HG03558 (cell line): ENCODE results near the gene ERN1.

Source experiments
- ATAC-seq: cut with Tn5 transposase; IDR thresholded peaks from one replicate; pipeline ENCODE4 v1.9.1; 2021; ENCODE audit warnings: moderate number of reproducible peaks; ENCODE audit not compliant: unreplicated experiment; ENCODE audit errors: extremely low read depth

The ERN1 gene

DNA sequence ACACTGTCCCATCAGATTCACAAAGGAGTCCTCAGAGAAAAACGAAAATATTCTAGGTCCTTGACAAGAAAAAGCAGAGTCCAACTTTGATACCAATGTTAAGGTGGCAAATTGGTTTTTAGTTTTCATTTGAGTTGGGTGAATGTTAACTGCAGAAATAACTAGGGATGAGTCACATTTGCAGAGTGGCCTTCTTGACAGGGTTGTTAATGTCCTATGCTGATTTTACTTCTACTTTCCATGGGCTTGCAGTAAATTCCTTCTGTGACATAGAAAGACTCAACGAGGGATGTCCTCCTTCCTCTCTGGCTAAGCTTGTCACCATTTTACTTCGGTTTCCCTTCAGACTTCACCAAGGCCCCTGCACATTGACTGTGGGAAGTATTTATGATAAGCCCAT lies 62.3 kb downstream of the ERN1 start:
- no peak for ATAC-seq

DNA sequence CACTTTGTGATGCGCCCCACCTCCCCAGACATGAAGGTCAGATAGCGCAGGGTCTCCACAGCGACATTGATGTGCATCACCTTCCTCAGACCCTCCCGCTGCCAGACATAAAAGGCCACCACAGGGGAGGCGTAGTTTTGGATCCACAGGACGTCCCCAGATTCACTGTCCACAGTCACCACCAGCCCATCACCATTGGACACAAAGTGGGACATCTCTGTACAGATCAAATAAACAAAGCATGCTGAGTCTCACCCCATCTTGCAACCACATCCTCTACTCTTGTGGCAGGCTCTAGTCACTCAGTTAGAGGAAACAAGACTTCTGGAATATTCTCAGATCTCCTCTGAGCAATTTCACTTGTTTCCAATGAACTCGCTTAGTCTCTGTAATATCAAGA lies 63.2 kb downstream of the ERN1 start:
- no peak for ATAC-seq

DNA sequence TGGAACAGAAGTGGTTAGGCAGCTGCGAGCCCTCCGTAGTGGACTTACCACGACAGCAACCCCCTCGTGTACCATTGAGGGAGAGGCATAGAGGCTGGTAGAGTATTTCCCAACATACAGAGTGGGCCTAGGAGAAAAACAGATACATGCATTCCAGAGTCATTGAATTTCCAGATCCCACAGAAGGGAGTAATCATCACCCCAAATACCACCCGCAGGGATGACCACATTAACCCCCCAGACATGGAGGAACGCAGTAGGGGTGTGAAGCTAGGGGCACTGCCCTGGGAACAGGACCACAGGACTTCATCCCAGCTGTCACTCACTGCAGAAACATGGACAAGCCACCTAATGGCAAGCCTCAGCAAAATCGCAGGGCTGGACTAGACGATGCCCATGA lies 64.8 kb downstream of the ERN1 start:
- ATAC-seq: no peak

DNA sequence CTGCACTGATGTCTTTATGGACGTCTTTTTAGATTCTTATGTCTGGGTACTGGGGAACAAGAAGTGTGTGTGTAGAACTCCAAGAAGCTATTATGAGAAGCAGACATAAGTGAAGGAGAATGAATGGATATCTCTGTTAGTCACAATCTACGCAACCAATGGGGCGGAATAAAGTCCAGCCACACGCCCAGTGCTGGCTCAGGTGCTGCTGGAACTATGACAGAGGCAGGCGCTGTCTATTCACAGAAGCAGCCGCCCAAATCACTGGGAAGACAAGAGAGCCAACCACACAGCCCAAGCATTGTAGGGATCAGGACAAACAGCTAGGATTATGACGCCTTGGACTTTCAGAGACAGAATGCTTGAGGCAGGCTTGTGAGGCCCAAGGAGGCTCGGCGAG lies 65.6 kb downstream of the ERN1 start:
- no peak for ATAC-seq

DNA sequence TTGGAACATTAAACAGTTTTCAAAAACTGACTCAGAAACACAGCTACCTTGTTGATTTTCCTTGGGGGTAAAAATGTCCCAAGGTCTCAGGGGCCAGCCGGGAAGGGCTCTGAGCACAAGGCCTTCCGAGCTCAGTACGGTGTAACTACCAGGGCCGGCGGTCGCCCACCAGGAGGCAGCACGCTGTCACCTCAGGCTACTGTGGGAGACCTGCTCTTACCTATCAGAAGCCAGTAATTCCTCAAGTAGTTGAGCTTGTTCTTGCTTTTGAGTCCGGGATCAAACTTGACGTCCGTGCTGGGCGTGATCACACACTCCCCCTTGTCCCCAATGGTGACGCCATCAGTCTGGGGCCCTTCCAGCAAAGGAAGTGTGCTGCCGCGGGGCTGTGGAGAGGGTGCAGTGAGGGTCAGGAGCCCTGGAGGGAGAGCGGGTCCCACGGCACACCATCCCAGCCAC lies 66.1 kb downstream of the ERN1 start:
- ATAC-seq: no peak

DNA sequence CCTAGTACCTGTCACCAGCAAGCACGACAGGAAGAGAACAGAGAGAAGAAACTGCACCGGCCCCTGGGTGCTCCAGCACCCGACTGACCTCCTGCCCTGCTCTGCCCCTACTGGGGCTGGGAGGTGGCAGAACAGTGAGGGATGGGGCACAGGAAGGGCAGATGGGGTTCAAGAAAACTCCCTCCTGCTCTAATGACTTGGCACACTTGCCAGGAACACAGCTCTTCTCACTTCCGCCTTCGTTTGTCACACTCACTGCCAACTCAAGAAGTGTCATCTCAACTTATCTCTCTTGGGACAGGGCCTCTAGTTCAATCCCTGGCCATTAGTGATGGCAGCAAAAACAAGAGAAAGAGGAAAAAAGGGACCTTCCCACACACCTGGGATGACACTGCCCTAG lies 66.9 kb downstream of the ERN1 start:
- ATAC-seq: no peak

DNA sequence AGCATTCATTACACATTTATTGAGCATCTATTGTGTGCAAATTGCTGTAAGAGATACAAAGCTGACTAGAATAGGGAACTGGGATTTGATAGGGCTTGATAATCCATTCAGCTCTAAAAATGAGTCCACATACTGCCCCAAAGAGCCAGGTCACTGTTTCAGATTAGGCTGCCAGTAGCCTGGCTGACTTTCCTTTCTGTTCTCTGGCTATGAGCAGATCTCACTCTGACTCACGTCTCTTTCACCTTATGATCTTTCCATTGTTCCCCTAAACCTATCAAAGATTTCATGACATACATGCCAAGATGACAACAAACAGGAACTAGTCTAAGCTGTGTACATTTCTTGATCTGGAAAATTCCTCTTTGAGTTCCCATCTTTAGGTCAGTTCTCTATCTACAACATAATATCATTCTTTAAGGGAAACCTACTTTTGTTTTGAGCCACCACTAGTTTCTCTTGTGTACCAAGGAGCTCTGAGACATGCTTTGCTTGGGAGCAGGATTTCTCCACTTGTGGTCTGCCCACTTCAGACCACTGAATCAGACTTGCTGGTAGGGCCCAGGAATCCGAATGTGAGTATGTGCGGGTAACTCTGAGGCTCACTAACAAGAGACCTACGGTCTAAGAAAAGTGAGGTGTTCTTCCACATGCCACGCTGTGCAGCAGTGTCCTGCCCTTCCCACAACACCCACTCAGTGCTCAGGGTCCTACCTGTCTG lies 68.6 kb downstream of the ERN1 start:
- no peak for ATAC-seq

DNA sequence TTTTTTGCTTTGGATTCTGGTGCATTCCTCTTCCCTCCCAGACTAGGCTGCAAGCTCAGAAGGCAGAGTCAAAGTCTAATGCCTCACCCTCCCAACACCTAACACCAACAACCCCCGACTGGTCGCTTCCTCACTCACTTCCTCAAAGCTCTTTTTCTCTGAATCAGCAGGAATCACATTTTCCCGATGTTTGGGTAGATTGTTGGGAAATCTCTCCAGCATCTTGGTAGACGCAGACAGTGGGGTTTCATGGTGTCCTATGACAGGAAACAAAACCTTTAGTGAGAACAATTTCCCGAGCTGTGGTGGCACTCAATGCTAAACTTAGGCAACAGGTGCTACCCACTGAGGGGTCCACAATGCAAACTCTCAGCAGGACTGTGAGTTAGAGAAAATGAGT lies 69.6 kb downstream of the ERN1 start:
- ATAC-seq: no peak

DNA sequence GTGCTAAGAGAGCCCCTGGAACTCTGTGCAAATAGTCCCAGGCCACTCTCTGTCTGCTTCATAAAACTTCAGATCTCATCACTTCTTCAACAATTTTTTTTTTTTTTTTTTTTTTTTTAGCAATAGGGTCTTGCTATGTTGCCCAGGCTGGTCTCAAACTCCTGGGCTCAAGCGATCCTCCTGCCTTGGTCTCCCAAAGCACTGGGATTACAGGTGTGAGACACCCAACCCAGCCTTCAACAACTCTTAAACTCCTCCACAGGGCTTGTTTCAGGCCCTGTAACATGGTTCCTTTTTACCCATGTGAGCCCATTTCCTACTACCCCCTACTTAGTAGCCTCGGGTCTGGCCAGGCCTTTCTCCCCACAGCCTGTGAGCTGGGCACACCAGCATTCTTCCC lies 70.2 kb downstream of the ERN1 start:
- ATAC-seq: no peak

DNA sequence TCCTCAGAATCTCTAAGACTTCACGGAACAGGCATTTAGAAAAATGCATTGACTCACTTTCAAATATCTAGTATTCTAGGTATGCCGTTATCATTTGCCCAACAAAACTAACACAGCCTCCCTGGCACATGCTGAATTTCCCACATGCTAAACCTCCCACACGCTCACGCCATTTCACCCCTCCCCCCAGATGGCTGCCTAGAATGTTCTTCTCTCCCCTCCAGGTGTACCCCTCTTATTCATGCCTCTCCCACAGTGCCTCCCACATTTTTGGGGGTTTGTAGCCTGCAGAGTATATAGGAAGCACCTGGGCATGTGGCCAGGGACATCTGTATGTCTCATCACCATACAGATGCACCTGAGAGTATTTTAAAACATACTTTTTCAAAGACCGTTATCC lies 71.3 kb downstream of the ERN1 start:
- no peak for ATAC-seq

DNA sequence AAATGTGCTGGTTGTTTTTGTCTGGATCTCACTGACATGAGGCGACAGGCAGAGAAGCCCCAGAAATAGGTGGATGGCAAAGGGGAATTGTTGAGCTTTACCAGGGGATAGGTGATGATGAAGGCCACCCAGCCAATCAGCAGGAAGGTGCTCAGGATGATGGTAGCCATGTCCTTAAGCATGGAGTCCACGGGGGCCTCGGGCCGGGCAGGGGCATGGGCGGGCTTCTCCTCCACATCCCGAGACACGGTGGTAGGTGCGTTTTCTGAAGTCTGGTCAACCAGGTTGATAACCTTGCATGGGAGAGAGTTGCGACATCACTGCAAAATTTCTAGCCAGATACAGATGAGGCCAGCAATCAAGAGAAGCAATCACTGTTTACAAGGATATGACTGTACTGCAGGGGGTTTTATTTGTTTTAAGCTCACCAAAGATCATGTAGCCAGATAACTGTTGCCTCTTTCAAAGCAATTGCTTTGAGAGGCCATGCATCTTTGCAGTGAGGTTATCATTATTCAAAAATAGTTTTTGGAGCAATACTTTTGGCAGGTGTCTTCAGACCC lies 72.2 kb downstream of the ERN1 start:
- no peak for ATAC-seq

DNA sequence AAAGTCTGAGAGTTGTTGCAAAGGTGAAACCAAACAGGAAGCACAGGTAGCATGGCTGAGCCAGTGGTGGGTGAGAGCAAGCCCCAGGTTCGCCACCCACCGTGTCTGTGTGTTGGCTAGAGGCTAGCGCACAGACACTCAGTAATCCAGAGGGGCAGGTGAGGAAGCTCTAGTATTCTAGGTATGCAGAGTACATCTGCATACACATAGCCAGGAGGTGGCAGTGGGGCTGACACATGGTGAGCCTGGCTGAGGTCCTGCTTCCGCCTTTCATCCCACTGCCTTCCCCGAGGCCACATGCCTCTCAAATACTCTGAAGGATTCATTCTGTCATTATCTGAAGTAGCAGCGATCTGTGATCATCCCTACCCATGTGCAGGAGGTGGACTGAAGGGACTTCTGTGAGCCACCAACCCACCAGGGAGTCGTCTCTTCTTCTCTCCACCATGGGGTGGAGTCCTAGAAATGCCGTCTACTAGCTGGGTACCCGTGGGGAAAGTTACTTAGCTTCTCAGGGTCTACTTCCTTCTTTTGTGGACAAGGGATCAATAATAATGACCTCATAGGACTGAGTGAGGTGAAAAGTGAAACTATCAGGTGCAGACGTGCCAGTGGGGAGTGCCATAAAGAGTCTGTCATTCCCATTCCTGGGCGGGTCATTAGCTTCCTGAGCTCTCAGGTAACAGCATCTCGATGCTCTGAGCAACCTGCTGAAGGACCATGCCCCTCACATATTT lies 73.5 kb downstream of the ERN1 start:
- ATAC-seq: peak; percentile 64

DNA sequence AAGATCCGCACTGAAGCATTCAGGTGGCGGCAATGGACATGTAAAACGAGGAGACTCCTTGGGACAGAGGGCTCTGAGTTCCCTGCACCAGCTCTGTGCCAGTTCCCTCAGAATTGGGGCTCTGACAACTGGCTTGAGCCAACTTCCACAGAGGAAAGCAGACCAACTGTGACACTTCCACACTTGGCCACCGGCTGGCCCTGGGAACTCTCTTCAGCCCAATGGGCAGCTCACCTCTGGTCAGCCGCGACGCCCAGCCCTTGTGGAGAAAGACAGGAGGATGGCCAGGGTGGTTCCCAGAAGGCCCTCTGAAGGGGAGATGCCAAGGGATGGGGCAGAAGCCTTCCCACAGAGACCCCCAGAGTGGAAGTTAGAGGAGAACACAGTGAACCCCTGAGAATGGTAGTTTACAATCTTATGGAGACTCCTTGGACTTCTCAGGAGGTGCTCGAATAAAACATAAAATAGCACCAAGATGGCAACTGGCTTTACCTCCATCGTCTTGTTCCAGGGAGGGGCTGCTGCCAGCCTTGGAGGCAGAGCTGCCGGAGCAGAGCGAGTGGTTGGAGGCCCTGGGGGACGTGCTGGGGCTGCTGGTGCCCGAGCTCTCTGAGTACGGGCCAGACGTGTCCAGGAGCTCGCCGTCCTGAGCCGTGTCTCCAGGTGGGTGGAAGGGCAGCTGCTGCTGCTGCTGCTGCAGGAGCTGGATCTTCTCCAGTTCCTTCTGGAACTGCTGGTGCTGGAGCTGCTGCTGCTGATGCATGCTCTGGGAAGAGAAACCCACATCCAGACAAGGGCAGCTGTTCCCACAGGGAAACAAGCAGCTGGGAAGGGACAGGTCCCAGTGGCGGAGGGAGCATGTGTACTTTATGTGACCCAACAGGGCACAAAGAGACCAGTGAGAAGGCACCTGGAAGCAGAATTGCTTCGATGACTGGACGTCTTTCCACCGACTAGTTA lies 74.5 kb downstream of the ERN1 start:
- no peak for ATAC-seq

DNA sequence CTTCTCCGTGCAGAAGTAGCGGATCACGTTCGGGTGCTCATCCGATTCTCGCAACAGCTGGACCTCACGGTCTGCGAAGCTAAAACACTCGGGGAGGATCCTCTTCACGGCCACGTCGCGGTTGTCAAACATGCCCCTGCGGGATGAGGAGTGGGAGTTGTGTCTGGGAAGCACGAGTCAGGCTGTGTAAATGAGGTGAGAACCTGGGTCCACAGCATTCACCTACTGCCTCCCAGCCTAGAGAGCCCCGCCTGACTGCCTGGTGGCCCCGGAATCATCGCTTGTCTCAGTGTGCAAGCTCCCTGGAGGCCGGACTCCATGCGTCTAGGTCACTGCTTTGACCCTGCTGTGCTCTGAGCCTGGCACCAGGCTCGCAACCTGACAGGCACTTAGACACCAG lies 75.6 kb downstream of the ERN1 start:
- ATAC-seq: no peak

DNA sequence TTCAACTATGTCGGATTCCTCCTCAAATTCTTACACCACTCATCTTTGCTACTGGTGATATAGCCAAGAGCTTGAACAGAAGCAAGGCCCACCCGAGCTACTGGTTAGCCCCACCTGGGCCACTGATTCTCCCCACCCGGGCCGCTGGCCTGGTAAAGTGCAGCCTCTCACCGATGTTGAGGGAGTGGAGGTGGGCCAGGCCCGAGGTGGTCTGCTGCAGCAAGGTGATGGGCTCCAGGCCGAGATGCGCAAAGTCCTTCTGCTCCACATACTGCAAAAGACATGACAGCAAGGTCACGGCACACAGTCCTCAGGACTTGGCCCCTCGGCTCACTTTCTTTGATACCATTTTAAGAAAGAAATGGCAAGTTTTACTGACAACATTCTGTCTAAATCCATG lies 76.8 kb downstream of the ERN1 start:
- no peak for ATAC-seq

DNA sequence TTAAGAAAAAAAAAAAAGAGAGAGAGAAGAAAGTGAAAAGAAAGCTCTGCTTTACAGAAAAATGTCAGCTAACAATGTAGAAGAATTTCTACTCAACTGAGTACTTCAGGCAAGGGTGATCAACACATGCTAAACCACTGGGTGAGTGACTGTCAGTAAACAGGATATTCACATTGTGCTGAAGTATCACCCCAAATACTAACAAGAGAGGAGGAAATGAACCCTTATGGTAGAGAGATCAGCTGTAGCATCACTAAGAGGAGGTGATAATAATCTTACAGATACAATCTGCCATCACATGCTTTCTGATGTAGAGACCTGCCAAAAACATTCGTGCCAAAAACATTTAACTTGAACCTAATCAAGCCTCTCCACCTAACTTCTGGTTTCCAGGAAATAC lies 78.8 kb downstream of the ERN1 start:
- no peak for ATAC-seq

DNA sequence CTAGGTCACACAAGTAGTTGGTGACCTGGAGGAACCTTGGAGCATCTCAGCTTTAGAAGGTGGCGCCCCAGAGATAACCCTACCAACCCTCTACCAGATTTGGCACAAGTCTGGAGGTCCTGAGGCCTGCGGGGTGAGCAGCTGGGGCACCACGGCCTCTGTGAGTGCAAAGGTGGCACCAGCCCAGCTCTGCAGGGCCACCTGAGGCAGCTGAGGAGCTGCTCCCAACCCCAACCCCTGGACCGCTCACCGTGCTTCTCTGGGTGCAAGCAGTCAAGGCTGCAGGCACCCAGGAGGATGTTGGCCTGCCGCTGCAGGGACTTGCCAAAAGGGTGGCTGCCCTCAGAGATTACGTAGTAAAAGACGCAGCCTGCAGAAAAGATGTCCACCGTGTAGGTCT lies 81.1 kb downstream of the ERN1 start:
- no peak for ATAC-seq

DNA sequence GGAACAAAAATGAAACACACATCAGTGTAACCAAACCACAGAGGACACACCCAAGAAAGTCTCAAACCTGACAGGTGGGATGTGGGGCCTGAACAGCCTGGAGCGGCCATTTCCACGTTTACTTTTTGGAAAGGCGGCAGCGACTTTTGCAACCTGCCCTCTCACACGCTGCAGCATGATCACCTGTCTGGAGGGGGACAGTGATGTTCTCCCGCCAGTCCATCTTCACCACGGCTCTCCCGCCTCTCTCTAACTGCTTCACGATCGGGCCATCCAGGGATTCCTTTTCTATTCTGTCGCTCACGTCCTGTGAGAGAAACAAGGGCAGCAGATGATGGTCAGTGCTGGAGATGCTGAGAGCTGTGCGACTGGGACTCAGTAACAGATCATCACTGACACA lies 84.8 kb downstream of the ERN1 start:
- ATAC-seq: no peak

DNA sequence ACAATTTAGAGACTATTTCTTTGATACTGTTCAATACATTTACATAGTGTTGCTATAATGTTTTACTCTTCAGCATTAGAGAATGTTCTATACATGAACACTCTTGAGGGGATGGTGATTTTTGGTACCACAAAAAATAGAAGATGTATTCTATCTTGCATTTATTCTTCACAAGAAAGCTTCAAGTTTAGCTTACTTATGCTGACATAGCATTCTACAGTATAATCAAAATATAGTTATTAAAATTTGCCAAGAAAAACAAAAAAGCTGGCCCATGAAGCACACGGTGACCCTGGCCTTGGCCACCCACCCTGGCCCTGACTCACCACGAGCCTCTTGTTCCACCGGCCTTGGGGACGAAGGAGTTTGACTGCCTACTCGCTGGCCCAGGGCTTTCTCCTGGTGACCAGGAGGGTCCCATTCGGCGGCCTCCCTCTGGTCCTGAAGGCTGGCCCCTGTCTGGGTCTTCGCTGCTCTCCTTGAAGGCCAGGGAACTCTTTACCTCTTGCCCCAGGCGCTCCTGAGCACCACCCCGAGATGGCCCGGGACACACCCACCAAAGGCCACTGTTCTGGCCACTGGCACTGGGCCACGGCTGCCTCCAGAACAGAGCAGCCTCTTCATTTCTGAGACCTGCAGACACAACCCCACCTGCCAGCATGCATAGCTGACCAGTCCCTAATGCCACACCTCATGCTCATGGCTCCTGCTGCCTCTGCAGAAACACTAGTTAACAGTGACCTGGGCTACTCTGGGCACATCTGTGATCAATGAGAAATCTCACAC lies 87.1 kb downstream of the ERN1 start:
- ATAC-seq: no peak

DNA sequence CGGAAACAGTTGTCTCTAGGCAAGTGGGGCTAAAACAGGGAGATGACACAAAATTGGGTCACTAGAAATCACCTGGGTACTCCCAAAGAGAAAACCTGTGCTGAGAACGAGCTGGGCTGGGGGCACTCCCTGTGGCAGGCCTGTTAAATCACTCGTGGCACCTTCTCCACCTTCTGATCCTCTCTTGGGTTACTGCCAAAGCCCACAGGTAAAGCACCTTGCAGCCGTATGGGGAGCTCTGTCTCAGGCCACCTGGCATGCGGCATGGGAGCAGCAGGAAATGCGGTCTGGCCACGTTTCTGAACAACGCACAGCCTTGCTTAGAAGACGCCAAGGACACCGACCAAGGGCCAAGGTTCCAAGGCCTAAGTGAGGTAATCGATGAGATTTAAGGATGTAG lies 88.0 kb downstream of the ERN1 start:
- ATAC-seq: no peak
